ENCODE data around the gene DCST2. TPM values are rescaled to one million over a fixed set of nuclear protein-coding genes. Genes with fewer than 3 reads are reported as not detected.

DCST2 gene
- total RNA-seq, 1 experiment from 2014 or later: not detected

DNA sequence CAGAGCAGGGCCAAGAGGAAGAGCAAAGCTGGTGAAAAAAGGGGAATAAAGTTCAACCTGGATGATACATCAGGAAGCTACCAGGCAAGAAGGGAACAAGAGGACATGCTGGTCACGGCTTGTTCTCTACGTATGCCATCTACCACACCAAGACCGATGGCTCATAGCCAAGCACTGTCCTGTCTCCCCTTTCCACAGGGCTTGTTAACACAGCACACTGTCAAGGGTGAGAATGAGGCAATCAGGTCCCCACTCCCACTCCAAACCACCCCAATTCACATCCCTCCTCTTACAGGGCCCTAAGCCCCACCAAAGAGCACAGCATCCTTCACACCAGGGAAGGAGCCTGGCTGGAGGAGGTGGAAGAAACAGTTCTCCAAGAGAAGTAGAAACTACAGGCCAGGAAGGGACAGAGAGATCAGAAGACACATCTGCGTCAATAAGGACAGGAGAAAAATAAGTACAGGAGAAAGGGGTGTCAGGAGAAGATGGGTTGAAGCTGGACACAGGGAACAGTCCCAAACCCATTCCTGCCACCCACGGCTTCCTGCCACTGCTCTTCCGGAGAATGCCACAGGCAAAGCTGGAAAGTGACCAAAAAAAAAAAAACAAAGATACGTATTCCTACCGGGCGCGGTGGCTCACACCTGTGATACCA lies 62.1 kb downstream of the DCST2 start:
- no peaks in the 10 kb centered on the region for H3K27me3 ChIP-seq
- DNase-seq: no peak
- H3K36me3 ChIP-seq: peaks cover 19% of the 10 kb centered on the region; the same call in 1 of the 2 replicates
- no peaks in the 10 kb centered on the region for H3K9me3 ChIP-seq (replicated peaks)
- H3K27ac ChIP-seq: peak overlapping the region; percentile 76
- H3K4me3 ChIP-seq: peak overlapping the region; percentile 48
- H3K4me1 ChIP-seq: peaks cover 25% of the 10 kb centered on the region

- peak; percentile 92 to 93 for DNase-seq
- H3K4me1 ChIP-seq: peaks cover 25% of the 10 kb centered on the region
- H3K27ac ChIP-seq: peak within 1 kb of the TSS; percentile 76
- no peaks in the 10 kb centered on the region for H3K9me3 ChIP-seq (replicated peaks)
- peaks cover 20% of the 10 kb centered on the region for H3K36me3 ChIP-seq
- H3K4me3 ChIP-seq: peak within 1 kb of the TSS; percentile 48
- H3K27me3 ChIP-seq: no peaks in the 10 kb centered on the region
Measured at GRCh38 chr1:154970631-154971340, 62.8 kb downstream of the DCST2 start, which contains the start of gene SHC1. Gene SHC1 (minus strand): TSS chr1:154970747. CDS start chr1:154970526, 221 bp downstream.

DNA sequence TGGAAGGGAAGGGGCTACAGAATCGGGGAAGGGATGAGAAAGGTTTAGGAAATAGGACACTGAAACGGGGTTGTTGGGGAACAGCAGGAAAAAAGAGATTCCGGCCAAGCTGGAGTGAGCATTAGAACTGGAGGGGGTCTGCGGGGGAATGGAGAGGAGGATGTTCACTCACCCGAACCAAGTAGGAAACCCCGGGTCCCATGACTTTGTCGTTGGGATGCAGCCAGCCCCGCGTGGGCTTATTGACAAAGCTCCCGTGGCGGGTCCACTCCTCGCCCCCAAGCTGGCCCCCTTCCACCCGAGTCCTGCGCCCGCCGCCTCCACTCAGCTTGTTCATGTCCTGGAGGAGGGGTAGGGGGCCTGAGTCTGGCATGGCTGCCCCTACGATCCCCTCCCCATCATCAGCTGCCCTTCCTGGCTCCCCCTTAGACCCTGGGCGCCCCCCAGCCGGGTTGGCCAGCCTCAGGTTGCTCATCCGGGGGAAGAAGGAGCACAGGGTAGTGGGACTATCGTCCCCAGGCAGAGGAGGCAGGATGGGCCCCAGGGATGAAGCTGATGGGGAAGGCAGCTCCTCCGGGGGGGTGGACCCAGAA lies 63.6 kb downstream of the DCST2 start:
- no peak for DNase-seq
- Histone ChIP-seq H3K27me3 (no peaks in the 10 kb centered on the region), H3K27ac (peak overlapping the region; percentile 76; the same call in 1 of the 2 replicates), H3K36me3 (peaks cover 27% of the 10 kb centered on the region), H3K9me3 (replicated peaks) (no peaks in the 10 kb centered on the region), H3K4me1 (peaks cover 25% of the 10 kb centered on the region), H3K4me3 (peak overlapping the region; percentile 48)

- Histone ChIP-seq H3K27me3 (no peaks in the 10 kb centered on the region), H3K9me3 (replicated peaks) (no peaks in the 10 kb centered on the region), H3K4me1 (peaks cover 25% of the 10 kb centered on the region), H3K4me3 (peak overlapping the region; percentile 48), H3K36me3 (peaks cover 33% of the 10 kb centered on the region), H3K27ac (peak overlapping the region; percentile 64)
- DNase-seq: no peak
Measured at GRCh38 chr1:154969246-154969645, 64.3 kb downstream of the DCST2 start.

DNA sequence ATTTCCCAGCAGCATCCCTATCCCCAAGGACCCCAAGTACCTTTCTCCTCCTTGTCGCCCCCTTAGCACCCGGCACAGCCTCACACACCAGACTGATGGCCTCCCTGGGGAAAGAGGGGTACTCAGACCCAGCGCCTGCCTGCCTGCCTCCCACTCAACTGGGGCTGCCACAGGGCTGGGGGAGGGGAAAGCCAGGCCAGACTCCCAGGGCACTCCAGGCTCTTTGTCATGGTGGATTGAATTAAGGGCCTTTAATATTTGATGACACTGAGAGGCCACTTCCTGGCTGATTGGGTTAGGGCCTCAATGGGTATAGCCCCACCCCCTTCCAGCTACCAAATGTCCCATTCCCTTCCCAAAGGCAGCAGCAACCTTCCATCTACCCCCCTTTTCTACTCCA lies 64.8 kb downstream of the DCST2 start:
- peak overlapping the region; percentile 48 for H3K4me3 ChIP-seq
- H3K27ac ChIP-seq: peak overlapping the region; percentile 64
- no peaks in the 10 kb centered on the region for H3K9me3 ChIP-seq (replicated peaks)
- DNase-seq: peak; percentile 34 to 75
- H3K4me1 ChIP-seq: peaks cover 25% of the 10 kb centered on the region
- peaks cover 33% of the 10 kb centered on the region for H3K36me3 ChIP-seq
- H3K27me3 ChIP-seq: no peaks in the 10 kb centered on the region

Other genes starting within 250 kb of the DCST2 start
- gene KCNN3, start 163.5 kb downstream of the DCST2 start, total RNA-seq (2014; rRNA removed; shearing (Covaris generic)): 27.7 and 29.3 TPM in 2 replicates
- gene PMVK, start 97.1 kb downstream of the DCST2 start, total RNA-seq (2014; rRNA removed; shearing (Covaris generic)): 4.6 and 4.9 TPM in 2 replicates
- gene PBXIP1, start 77.7 kb downstream of the DCST2 start, total RNA-seq (2014; rRNA removed; shearing (Covaris generic)): 40.2 TPM in 2 replicates
- 29.4 and 29.8 TPM in 2 replicates for gene PYGO2, start 72.0 kb downstream of the DCST2 start, total RNA-seq (2014; rRNA removed; shearing (Covaris generic))
- 102 and 110 TPM in 2 replicates for gene SHC1, start 63.0 kb downstream of the DCST2 start, total RNA-seq (2014; rRNA removed; shearing (Covaris generic))
- 299 and 303 TPM in 2 replicates for gene CKS1B, start 59.1 kb downstream of the DCST2 start, total RNA-seq (2014; rRNA removed; shearing (Covaris generic))
- 25.6 and 28.0 TPM in 2 replicates for gene FLAD1, start 50.4 kb downstream of the DCST2 start, total RNA-seq (2014; rRNA removed; shearing (Covaris generic))
- not detected in 2 replicates for gene LENEP, start 40.2 kb downstream of the DCST2 start, total RNA-seq (2014; rRNA removed; shearing (Covaris generic))
- 4.8 and 5.6 TPM in 2 replicates for gene ZBTB7B, start 31.0 kb downstream of the DCST2 start, total RNA-seq (2014; rRNA removed; shearing (Covaris generic))
- gene DCST1, start within 50 bp of the DCST2 start, total RNA-seq (2014; rRNA removed; shearing (Covaris generic)): not detected in 2 replicates
- gene ADAM15, start 17.5 kb upstream of the DCST2 start, total RNA-seq (2014; rRNA removed; shearing (Covaris generic)): 16.9 and 18.3 TPM in 2 replicates
- gene EFNA4, start 30.0 kb upstream of the DCST2 start, total RNA-seq (2014; rRNA removed; shearing (Covaris generic)): 15.3 and 17.8 TPM in 2 replicates
- 3.5 and 4.2 TPM in 2 replicates for gene EFNA3, start 45.1 kb upstream of the DCST2 start, total RNA-seq (2014; rRNA removed; shearing (Covaris generic))
- 1.8 and 2.2 TPM in 2 replicates for gene EFNA1, start 94.1 kb upstream of the DCST2 start, total RNA-seq (2014; rRNA removed; shearing (Covaris generic))
- gene SLC50A1, start 102.1 kb upstream of the DCST2 start, total RNA-seq (2014; rRNA removed; shearing (Covaris generic)): 12.9 and 14.8 TPM in 2 replicates
- 16.1 and 16.8 TPM in 2 replicates for gene DPM3, start 106.8 kb upstream of the DCST2 start, total RNA-seq (2014; rRNA removed; shearing (Covaris generic))
- gene KRTCAP2, start 139.5 kb upstream of the DCST2 start, total RNA-seq (2014; rRNA removed; shearing (Covaris generic)): 84.2 and 90.9 TPM in 2 replicates
- gene TRIM46, start 140.1 kb upstream of the DCST2 start, total RNA-seq (2014; rRNA removed; shearing (Covaris generic)): 0.79 and 1.0 TPM in 2 replicates
- 4.1 and 4.5 TPM in 2 replicates for gene THBS3, start 174.1 kb upstream of the DCST2 start, total RNA-seq (2014; rRNA removed; shearing (Covaris generic))
- gene MTX1, start 174.9 kb upstream of the DCST2 start, total RNA-seq (2014; rRNA removed; shearing (Covaris generic)): 25.2 and 31.7 TPM in 2 replicates
- gene ENTREP3, start 221.7 kb upstream of the DCST2 start, total RNA-seq (2014; rRNA removed; shearing (Covaris generic)): 12.1 and 12.7 TPM in 2 replicates
- 42.1 and 43.4 TPM in 2 replicates for gene SCAMP3, start 228.6 kb upstream of the DCST2 start, total RNA-seq (2014; rRNA removed; shearing (Covaris generic))
- gene CLK2, start 239.7 kb upstream of the DCST2 start, total RNA-seq (2014; rRNA removed; shearing (Covaris generic)): 29.7 and 43.1 TPM in 2 replicates
- 1.6 and 1.7 TPM in 2 replicates for gene HCN3, start 243.7 kb upstream of the DCST2 start, total RNA-seq (2014; rRNA removed; shearing (Covaris generic))